Measurements from ENCODE around the gene CSNK2A3.

The CSNK2A3 gene

DNA sequence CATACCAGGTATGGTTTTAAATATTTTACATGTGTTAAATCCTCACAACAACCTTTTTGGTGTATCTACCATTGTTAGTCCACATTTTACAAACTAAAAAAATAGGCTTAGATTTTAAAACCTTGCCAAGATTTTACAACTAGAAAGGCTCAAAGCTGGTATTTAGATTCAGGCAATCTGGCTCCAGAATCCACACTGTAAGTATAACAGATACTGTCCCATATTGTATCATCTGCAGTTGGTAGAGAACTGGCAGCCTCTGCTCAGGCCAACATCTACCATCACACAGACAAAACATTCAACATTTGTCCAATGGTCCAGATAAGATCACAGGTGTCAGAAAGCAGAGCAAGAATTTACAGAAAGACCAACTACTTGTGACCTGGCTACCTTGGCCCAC is 30.9 kb downstream of the CSNK2A3 start:
- Histone ChIP-seq H3K9me3 (peaks cover 0 to 5% (median 0%) of the 10 kb centered on the region in 3 donors), H3K27me3 (no peaks in the 10 kb centered on the region), H3K4me3 (no peak overlapping the region), H3K27ac (no peak overlapping the region), H3K4me1 (no peaks in the 10 kb centered on the region), H3K36me3 (peaks cover 15 to 57% (median 34%) of the 10 kb centered on the region in 3 donors)
- DNase-seq, result no peak
- intact Hi-C loops (cut with DNase I; ENCODE audit: low total_unique reads), result no loop called here
- no peak for TF ChIP-seq CTCF (IDR thresholded peaks at IDR 0.05)

DNA sequence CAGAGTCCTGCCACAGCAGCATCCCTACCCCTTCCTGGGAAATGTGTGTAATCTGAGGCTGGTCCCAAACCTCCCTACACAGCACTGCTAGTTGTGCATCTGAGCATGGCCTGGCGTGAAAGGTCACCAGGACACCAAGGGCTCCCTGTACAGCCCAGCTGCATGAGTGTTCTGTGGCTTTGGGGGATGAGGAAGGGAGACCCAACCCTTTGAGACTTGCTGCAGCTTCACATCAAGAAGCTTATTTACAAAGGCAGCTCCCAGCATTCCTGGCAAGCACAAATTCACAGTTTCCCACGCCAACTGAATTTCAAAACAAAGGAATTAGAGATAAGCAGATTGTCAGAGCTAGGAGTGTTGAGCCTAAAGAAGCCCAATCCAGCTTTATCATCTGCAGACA is 32.2 kb downstream of the CSNK2A3 start:
- H3K9me3 ChIP-seq, result peaks cover 0 to 5% (median 0%) of the 10 kb centered on the region in 3 donors
- intact Hi-C loops (cut with DNase I; ENCODE audit: low total_unique reads), result no loop called here

GRCh38 chr11:11318961-11319360 is 34.1 kb downstream of the CSNK2A3 start:
- no peaks in the 10 kb centered on the region for H3K27me3 ChIP-seq
- H3K9me3 ChIP-seq, result peaks cover 0 to 5% (median 0%) of the 10 kb centered on the region in 3 donors
- H3K27ac ChIP-seq, result no peak overlapping the region
- intact Hi-C loops (cut with DNase I; ENCODE audit: low total_unique reads), result no loop called here
- DNase-seq, result no peak
- peaks cover 0 to 13% (median 10%) of the 10 kb centered on the region in 4 donors for H3K4me1 ChIP-seq
- H3K4me3 ChIP-seq, result no peak overlapping the region
- peaks cover 11 to 36% (median 12%) of the 10 kb centered on the region in 3 donors for H3K36me3 ChIP-seq
- no peak for TF ChIP-seq CTCF (IDR thresholded peaks at IDR 0.05)

More for the DNA sequence above, 32.2 kb downstream of the CSNK2A3 start:
- no peaks in the 10 kb centered on the region for H3K4me1 ChIP-seq
- no peak for DNase-seq
- TF ChIP-seq CTCF (IDR thresholded peaks at IDR 0.05), result no peak
- no peak overlapping the region for H3K27ac ChIP-seq
- peaks cover 11 to 47% (median 21%) of the 10 kb centered on the region in 3 donors for H3K36me3 ChIP-seq
- no peak overlapping the region for H3K4me3 ChIP-seq
- H3K27me3 ChIP-seq, result no peaks in the 10 kb centered on the region

DNA sequence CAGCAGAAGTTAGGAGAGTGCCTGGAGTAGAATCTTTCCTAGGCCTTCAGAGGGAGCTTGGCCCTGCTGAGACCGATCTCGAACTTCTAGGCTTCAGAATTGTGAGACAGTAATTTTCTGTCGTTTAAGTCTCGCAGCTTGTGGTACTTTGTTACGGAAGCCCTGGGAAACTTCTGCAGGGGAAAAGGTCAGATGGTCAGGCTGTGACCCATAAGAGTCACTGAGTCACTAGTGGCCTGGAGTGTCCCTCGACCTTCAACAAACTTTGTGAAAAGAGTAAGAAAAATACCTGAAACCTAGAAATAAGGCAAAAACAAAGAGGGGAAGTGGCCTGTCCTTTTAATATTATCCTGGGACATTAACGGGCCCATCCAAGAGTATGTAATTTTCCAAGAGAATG is 34.6 kb downstream of the CSNK2A3 start:
- H3K27me3 ChIP-seq, result no peaks in the 10 kb centered on the region
- H3K9me3 ChIP-seq, result peaks cover 0 to 5% (median 0%) of the 10 kb centered on the region in 3 donors
- H3K4me3 ChIP-seq, result no peak overlapping the region
- peaks cover 0 to 18% (median 15%) of the 10 kb centered on the region in 4 donors for H3K4me1 ChIP-seq
- peaks cover 10 to 31% (median 12%) of the 10 kb centered on the region in 3 donors for H3K36me3 ChIP-seq
- no peak for TF ChIP-seq CTCF (IDR thresholded peaks at IDR 0.05)
- no peak overlapping the region for H3K27ac ChIP-seq
- no peak for DNase-seq
- intact Hi-C loops (cut with DNase I; ENCODE audit: low total_unique reads), result no loop called here

GRCh38 chr11:11316651-11317230 is 36.3 kb downstream of the CSNK2A3 start:
- TF ChIP-seq CTCF (IDR thresholded peaks at IDR 0.05), result no peak
- intact Hi-C loops (cut with DNase I; ENCODE audit: low total_unique reads), result no loop called here
- H3K27ac ChIP-seq, result no peak overlapping the region
- no peaks in the 10 kb centered on the region for H3K27me3 ChIP-seq
- peaks cover 0 to 20% (median 12%) of the 10 kb centered on the region in 3 donors for H3K36me3 ChIP-seq
- H3K4me1 ChIP-seq, result peaks cover 0 to 24% (median 20%) of the 10 kb centered on the region in 4 donors
- no peaks in the 10 kb centered on the region for H3K9me3 ChIP-seq
- DNase-seq, result no peak
- no peak overlapping the region for H3K4me3 ChIP-seq
